HG03571 (cell line): ENCODE results near the gene DPF3.
"Not testable (repeated sequence)": the region's sequence is repeated elsewhere in the genome, so short reads cannot be mapped to it uniquely, and the experiment has no call there.

Source experiments
- ATAC-seq: cut with Tn5 transposase; IDR thresholded peaks from one replicate; pipeline ENCODE4 v1.9.1; 2021; ENCODE audit not compliant: unreplicated experiment

The DPF3 gene

DNA sequence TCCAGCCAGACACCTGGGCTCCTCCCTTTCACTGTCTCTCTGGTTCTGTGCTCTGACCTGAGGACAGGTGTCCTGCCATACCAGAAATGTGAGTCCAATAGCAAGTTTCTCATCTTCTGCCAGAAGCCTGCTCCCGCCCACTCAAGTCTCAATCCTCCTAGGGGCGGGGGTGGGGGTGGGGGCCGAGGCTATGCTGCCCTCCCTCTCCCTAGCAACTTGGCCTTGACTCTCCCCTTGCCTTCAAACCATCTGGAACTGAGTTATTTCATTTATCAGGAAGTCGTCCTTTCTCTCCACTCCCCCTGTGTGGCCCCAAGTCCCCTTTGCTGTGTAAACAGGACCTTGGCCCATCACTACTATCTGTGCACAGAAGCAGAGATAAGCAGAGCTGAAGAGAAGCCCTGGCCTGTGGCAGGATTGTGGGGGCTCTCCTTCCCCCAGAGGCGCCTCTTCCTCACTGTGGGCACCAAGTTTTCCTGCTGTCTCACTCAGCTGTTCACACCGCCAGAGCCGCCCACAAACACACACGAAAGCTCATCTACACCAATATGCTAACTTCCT, 117.1 kb downstream of the DPF3 start:
- no peak for ATAC-seq

DNA sequence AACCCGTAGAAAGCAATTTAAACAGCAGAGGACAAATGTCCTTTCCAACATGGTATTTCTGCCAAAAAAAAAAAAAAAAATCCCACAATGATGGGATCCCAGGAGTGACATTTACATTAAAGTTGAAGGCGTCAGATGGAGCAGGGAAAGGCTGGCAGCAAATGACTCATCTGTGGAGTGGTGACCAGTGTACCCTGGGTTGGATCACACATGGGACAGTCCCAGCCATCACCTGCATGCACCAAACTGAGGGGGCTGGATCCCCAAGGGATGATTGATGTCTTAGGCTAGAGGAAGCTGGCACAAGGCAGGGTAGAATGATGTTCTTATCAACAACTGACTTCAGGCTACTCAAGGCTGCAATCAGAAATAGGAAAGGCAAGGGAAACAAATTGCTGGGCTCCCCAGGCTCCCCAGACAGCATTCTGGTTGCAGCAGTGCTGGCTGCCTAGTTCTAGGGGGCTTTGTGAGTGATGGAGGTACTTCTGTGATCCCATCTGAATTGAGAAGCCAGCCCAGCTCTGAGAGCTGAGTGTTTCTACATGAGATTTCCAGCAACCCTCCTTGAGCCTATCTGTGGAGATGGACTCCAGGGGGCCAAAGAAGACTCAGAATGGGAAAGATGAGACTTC, 117.9 kb downstream of the DPF3 start:
- ATAC-seq = no peak

DNA sequence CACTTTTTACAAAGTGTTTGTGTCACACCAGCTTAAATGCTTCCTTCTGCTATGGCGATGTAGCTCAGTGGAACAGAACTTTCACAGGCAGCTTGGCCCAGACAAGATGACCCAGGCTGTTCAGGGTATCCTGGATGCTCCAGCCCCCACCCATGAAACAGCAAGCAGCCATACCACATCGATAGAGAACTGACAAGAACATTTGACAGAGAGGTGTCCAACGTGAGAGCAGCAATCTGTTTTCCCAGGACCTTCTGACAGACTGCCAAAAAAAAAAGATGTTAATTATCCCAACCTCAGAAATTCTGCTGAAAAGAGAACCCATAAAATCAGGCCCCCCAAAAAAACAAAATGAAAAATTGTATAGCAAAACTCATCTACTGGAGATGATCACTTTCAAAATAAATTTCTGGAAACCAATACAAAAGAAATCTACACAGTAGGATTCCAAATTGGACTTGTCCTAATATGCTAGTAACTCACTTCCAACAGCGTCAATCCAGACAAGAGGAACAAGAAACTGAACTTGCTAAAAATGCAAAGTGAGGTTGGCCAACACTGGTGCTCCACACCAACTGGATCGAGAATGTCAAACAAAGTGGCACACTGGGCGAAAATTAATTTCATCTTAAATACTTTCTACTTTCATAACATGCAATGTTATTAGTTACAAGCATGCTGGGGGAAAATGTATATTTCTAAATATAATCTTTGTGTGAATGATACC, 118.8 kb downstream of the DPF3 start:
- ATAC-seq = no peak

DNA sequence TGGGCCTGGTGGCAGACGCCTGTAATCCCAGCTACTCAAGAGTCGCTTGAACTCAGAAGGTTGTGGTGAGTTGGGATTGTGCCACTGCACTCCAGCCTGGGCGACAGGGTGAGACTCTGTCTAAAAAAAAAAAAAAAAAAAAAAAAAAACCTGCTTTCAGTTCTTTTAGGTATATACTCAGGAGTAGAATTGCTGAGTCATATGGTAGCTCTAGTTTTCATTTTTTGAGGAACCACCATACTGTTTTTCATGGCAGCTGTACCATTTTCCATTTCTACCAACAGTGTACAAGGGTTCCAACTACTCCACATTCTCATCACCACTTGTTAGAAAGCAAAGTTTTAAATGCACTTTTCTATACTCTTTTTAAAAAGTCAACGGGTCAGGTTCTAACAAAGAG, 119.8 kb downstream of the DPF3 start:
- no peak for ATAC-seq

DNA sequence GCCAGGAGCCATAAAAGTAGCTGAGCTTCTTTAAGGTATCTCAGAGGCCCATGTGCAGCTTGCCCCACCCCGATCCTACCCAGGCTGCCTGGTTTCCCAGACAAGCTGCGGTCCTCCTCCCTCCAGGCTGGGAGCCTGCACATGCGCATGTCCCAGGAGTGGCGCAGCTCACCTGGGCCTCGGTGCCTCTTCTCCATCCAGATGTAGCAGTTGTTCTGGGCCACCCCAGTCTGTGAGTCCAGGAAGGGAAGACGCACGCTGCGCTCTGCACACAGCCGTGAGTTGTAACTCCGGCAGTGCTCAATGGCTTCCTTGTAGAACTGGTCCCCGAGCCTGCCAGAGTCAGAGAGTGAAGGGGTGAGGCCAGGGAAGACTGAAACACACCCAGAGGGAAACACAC, 122.3 kb downstream of the DPF3 start:
- no peak for ATAC-seq

DNA sequence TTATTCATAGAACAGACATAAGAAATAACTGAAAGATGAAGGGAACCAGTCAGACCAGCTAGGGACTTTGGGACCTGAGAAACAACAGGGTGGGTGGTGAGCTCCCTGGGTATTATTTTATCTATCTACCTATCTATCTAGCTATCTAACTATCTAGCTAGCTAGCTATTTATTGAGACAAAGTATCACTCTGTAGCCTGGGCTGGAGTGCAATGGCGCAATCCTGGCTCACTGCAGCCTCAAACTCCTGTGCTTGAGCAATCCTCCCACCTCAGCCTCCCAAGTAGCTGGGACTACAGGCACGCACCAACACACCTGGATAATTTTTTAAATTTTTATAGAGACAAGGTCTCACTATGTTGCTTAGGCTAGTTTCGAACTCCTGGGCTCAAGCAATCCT, 127.6 kb downstream of the DPF3 start:
- no peak for ATAC-seq

DNA sequence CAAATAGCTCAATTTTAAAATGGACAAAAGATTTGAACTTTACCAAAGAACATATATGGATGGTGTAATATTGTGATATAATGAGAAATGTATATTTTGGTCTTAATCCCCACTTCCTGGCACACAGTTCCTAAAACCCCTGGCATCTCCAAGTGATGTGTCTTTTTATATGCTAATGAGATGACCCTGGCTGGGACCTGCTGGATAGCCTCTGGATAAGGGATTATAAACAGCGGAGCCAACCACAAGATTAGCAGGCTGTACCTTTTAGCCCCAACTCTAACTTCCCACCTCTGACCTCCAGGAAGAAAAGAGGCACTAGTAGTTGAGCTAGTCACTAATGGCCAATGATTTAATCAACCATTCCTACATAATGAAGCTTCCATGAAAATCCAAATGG, 130.0 kb downstream of the DPF3 start:
- ATAC-seq = no peak

DNA sequence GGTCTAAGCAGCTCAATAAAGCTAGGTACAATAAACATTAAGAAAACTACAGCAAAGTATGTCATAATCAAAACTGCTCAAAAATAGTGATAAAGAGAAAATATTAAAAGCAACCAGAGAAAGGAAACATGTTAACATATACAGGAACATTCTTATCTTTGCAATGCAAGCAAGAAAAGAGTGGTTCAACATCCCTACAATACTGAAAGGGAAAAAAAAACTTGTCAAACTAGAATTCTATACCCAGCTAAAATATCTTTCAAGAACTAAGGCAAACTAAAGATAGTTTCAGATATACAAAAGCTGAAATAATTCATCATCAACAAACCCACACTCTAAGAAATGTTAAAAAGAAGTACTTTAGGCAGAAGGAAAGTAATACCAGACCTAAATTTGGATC, 134.2 kb downstream of the DPF3 start:
- ATAC-seq = no peak

DNA sequence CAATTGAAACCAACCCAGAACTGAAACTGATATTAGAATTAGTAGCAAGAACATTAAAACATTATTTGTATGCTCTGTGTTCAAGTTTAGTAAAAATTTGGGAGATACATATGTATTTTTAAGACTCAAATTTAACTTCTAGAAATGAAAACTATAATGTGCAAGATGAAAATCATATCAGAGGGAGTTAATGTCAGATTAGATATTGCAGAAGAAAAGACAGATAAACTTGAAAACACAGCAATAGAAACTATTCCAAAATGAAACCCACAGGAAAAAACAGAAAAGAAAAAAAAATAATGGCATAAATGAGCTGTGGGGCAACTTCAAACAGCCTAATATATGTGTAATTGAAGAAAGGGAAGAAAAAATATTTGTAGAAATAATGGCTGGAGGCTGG, 134.9 kb downstream of the DPF3 start:
- ATAC-seq = no peak

DNA sequence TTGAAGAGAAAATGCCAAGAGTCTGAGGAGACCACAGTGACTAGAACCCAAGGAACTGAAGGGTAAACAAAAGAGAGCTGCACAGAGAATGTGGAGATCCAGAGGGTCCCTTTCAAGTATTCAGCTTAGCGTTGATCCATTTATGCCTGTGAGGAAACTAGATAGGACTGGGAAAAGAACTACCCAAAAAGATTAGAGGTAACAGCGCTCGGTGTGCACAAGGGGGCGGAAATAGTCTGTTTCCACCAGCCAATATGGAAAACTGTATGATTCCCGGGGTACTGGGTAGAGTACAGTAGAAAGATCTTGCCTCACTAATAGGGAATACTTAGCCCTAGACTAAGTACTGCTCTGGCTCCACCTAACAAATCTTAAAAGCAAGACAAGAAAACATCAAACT, 135.5 kb downstream of the DPF3 start:
- no peak for ATAC-seq

DNA sequence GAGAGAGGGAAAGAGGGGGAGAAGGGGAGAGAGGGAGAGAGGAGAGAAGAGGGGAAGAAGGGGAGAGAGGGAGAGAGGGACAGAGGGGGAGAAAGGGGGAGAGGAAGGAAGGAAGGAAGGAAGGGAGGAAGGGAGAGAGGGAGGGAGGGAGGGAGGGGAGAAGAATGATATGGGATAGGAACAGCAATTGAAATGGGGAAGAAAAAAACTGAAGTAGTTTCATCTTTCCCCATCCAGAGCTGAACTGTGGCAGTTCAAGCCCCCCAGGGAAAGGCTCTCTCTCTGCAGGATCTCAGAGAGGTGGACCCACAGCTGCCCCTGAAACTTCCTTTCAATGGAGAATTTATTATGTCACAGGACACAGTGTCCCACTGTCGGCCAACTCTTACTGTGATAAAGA, 136.9 kb downstream of the DPF3 start:
- no peak for ATAC-seq

DNA sequence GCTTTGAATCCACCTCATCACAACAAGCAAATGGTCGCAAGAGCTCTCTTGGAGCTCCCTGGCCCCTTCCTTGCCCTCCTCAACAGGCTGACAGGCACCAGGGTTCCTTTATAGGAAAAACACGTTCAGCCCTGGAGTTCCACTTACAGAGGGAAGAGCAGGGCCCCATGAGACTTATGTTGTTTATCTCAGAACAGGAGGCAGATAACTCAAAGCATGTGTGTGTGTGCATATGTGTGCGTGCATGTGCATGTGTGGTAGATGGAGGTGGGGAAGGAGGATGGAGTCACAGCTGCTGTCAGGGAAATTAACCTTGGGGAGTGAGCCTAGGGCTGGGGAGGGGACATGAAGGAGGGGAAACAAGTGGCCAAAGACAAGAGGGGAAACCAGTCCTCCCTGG, 138.1 kb downstream of the DPF3 start:
- ATAC-seq = no peak

DNA sequence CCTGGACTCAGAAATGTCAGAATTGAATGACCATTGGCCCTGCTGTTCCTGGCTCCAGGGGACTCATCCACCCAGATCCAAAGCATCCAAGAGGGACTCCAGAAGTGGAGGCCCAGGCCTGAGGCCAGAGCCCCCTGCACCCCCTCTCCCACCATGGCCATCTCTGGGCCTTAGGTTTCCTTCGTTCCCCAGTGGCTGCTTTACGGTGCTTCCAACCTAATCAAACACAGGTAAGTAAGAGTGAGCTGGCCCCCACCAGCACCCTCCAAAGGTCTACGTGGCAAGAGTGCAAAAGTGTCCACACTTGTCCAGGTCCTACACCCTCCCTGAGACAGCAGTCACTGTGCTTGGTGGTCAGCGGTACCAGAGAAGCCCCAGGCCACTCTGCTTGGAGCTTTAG, 139.0 kb downstream of the DPF3 start:
- ATAC-seq = no peak

DNA sequence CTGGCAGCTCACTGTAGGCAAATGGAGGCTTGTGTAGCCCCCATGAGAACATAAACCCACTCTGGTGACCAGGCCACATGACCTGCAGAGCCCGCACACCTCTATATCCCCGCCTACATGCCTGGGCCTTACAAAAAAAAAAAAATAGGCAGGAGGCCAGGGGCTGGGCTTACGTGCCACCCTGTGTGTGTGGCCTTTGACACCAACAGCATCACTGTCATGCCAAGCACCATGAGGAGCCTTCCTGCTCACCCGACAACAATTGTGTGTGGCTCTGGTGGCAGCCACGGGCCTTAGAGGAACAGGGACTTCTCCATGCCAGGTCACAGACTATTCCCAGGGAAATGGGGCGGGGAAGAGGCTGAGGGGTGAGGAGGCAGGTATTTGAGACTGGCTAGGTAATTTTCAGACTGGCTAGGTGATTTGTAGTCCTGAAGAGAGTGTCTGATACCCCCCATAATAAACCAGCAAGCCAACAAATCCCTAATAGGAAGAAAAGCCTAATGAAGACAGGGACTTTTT, 140.0 kb downstream of the DPF3 start:
- ATAC-seq = no peak

DNA sequence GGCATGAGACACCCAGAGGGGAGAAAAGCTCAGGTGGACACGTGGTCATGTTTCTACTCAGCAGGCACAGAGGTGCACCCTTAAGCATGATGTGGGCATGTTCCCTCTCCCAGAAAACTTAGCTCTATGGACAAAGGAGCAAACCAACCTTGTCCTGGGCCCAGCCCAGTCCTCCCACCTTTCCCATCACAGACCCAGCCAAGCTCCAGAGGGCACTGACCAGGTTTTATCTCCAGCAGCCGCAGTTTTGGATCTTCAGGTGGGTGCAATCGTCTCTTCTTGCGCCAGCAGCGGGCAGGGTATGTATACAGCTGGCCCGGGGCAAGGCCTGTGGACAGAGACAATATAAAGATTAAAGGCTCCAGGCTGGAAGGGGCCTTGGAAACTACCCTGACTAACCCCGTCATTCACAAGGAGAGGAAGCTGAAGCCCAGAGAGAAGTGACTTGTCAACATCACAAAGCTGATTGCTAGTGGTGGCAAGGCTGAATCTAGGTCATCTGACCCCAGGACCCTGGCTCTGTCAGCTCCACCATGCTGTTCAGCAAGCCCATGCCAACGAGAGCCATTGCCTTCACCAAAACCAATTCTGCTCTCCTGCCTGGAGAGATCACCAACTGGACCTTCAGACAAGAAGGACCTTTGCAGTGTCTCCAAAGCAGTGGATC, 140.7 kb downstream of the DPF3 start:
- ATAC-seq = no peak

DNA sequence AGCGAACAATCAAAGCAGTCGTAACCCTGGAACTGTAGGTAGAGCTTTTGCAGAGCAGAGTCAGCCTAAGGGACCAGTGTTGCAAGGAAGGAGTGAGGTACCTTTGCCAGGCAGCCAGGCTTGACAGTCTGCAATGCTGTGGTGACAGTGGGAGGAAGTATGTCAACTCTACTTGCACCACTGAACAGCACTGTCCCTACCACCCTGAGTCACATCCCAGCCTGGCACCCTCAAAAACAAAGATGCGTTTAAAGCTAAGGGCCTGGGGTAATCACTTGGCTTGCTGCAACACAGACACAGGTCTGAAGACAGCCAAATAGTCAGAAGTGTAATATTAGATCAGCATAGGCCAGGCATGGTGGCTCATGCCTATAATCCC, 141.9 kb downstream of the DPF3 start:
- no peak for ATAC-seq

DNA sequence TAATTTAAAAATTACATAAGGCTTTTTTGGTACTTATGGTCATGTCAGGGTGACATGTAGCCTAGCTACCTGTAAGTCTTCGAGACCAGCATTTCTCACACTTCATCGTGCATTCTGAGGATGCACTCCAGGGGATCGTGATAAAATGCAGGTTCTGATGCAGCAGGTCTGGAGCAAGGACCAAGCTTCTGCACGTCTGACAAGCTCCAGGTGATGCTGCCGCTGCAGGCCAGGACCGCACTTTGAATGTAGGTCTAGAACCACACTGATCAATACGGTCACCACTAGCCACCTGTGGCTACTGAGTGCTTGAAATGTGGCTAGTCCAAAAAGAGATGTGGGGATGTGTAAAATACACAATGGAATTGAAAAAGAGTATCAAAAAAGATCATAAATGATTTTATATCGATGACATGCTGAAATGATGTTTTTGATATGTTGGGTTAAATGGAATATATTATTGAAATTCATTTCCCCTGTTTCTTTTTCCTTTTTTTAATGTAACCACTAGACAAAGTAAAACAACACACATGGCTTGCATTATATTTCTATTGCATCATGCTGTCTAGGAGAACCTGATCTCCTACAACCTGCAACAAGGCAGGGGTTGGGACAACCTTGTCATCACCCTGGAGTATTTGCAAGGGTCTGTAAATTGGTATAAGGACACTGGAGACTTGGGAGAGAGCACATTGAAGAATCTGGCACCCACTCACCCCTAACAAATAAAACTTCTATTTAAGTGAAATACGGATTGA, 142.4 kb downstream of the DPF3 start:
- no peak for ATAC-seq

DNA sequence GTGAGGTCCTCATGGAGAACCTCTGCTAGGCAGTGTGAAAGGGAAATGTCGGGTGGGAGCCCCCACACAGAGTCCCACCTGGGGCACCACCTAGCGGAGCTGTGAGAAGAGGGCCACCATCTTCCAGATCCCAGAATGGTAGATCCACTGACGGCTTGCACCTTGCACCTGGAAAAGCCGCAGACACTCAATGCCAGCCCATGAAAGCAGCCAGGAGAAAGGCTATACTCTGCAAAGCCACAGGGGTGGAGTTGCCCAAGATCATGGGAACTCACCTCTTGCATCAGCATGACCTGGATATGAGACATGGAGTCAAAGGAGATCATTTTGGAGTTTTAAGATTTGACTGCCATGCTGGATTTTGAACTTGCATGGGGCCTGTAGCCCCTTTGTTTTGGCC, 145.0 kb downstream of the DPF3 start:
- ATAC-seq = not testable (repeated sequence)

DNA sequence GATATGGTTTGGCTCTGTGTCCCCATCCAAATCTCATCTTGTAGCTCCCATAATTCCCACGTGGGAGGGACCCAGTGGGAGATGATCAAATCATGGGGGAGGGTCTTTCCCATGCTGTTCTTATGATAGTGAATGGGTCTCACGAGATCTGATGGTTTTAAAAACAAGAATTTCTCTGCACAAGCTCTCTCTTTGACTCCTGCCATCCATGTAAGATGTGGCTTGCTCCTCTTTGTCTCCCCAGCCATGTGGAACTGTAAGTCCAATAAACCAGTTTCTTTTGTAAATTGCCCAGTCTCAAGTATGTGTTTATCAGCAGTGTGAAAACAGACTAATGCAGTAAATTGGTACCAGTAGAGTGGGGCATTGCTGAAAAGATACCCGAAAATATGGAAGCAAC, 146.2 kb downstream of the DPF3 start:
- no peak for ATAC-seq

DNA sequence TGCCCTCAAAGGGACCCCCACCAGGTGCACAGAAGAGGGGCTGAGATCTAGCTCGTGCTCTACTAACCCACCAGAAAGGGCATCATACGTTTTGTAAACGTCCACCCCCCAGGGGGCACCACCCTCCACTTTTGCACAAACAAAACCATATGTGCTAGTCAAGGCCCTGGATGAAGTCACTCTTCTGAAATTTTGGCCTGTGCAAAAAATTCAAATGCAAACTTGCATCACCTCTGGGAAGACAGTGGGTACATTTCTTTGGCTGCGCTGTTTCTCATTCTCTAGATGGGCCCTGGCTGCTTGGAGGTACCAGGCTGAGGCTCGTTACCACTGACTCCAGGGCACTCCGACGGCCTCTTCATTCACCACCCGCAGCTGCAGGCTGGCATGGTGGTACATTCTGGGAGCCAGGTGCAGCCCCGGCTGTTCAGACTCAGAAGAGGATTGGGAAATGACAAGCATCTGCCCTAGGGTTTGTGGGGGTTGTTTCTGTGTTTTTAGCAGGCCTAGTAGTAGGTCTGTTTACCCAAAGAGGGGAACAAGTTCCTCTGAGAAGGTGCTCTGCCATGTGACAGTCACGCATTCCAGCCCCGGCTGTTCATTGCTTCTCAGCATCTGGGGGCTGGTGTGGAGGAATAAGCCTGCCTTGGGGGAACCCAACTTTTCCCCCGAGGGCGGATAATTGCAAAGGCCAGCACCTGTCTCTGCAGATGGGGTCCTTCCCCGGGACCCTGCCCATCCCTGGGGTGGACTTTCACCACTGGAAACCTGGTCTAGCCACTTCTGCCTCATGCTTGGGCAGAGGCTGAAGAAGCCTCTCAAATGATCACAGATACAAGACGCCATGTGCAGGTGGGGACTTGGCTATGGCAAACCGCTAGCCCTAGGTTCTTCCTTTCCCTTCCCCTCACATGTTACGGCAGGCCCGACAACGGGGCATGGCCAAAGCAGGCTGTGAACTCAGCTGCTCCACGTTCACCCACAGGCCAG, 147.6 kb downstream of the DPF3 start:
- no peak for ATAC-seq
